GM18870 (cell line): Measurements from ENCODE around the gene NUAK1.
"Not testable (repeated sequence)": the region's sequence is repeated elsewhere in the genome, so short reads cannot be mapped to it uniquely, and the experiment has no call there.

ENCODE experiments used
- ATAC-seq: cut with Tn5 transposase; IDR thresholded peaks from one replicate; pipeline ENCODE4 v1.9.1; 2021; ENCODE audit warnings: moderate library complexity; ENCODE audit not compliant: unreplicated experiment

The NUAK1 gene

GRCh38 chr12:106035421-106035820, 103.3 kb downstream of the NUAK1 start:
- no peak for ATAC-seq

GRCh38 chr12:106034316-106034715, 104.4 kb downstream of the NUAK1 start:
- no peak for ATAC-seq

DNA sequence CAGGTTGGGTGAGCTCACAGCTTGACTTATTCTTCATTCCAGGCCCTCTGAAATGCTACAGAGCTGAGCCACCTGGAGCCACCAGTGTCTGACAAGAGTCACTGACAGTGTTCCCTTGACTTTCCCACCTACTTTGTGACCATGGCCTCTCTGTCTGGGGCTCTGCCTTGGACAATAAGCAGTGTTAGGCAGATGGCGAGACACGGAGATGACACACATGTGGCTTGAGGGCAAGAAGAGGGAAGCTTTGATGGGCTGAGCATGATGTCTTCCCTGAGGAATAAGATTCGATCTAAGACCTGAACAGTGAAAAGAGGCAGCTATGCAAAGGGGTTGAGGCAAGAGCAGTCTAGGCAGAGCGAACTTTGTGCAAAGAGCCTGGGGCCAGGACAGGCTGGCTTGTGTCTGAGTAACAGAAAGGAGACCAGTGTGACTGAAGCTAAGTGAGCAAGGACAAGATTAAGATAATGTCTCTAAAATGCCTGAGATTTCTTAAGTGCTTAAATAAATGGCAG, 105.5 kb downstream of the NUAK1 start:
- ATAC-seq, result no peak

- ATAC-seq, result no peak
Observed at GRCh38 chr12:106032623-106032925, 106.2 kb downstream of the NUAK1 start.

DNA sequence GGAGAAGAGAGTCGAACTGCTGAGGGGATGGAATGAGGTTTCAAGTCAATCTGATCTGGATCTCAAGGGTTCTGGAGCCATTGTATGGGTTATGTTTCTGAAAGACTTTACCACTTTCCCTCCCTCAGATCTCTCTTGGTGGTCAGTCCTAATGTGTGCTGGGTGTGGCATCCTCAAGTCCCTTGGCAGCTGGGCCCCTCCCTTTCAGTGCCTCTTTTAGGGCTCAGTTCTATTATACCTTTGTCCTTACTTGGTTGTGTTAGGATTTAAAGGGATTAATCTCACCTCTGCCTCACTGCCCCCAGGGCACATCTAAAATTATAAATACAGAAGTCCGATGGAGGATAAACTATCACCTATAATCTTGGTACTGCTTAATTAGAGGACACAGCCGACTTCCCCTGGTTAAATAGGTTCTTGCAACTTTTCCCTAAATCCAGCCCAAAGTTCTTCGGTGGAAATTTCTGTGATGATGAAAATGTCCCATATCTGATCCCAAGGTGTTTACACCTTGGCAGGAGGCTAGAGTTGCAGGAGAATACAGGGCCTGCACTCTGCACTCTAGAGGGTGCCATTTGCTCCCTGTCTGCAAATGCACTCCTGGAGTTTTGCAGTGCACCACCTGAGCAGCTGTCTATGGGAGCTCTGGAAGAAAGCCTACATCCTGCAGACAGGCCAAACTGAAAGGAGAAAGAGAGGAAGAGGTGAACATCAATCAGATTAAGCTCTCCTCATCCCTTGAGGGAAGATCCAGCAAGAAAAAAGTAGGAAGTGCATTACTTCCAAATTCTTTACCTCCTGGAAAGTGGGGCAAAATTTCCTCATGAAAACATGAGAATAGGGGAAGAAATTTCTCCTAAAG, 106.8 kb downstream of the NUAK1 start:
- no peak for ATAC-seq

GRCh38 chr12:106030210-106031071, 108.3 kb downstream of the NUAK1 start:
- ATAC-seq, result no peak

- ATAC-seq, result no peak
Observed at GRCh38 chr12:106029532-106029931, 109.2 kb downstream of the NUAK1 start.

GRCh38 chr12:106027911-106028310, 110.8 kb downstream of the NUAK1 start:
- ATAC-seq, result no peak

DNA sequence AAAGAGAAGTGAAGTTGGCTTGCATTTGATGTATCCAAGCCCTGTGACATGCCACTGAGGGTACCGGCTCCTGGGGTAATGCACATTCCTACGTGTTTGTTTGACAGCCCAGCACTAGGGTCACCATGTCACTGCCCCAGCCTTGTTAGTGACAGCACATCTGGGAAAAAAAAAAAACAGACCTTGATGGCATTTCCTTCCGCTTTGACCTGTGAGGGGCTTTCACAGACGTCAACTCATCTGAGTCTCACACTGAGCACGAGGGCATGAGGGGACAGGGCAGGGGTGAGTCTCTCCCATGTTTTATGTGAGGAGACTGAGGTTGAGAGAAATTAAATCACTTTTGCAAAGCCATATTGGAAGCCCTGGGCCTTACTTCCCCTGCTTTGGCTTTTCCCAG, 111.5 kb downstream of the NUAK1 start:
- no peak for ATAC-seq

GRCh38 chr12:106025129-106025528, 113.6 kb downstream of the NUAK1 start:
- no peak for ATAC-seq

DNA sequence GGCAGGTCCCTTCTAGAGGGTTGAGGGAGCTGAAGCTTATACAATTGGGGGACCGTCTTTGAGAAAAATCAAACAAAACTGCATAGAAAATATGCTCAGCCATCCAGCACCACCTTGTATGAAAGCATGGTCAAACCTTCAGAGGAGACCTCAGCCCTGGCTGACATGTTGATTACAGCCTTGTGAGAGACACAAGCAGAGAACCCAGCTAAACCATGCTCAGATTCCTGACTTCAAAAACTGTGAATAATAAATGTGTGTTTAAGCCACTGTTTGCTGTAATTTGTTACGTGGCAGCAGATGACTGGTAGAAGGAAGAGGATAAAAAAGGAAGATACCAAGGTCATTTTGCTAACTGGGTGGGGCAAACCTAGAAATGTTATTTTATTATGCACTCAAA, 115.7 kb downstream of the NUAK1 start:
- ATAC-seq, result no peak

DNA sequence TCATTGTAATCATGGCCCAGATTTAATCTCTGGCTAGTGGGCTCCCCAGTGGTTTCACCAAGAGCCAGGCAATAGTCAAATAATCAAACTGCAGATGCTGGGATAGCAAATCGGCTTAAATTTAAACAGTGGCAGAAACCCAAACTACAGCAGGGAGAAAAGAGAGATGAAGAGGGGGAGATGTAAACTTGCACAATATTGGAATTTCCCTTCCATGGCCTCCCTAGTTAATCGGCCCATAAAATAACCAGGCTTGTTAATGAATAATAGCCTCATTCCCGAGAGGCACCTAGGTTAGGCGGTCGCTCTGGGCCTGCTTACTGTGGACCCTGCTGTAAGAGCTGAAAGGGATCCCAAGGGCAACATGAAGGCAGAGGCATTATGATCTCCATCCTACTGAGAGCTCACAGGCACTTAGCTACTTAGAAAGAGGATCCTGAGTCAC, 116.2 kb downstream of the NUAK1 start:
- ATAC-seq, result no peak

DNA sequence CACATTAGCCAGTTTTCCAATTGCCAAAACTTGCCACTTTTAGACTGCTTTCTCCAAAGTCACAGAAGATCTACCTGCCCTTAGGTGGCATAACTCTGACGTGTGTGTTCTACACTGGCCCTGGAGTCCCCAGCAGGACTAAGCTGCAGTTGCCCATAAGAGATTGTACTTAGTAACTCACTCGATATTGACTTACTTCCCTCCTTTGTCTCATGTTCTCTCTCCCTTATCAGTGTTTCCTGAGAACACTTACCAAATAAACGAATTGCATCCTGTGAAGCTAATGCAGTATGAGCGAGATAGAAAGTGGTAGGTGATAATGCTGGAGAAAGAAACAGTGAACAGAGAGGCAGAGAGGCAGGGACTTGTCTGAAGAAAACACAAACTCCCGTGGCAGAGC, 117.2 kb downstream of the NUAK1 start:
- ATAC-seq, result no peak

DNA sequence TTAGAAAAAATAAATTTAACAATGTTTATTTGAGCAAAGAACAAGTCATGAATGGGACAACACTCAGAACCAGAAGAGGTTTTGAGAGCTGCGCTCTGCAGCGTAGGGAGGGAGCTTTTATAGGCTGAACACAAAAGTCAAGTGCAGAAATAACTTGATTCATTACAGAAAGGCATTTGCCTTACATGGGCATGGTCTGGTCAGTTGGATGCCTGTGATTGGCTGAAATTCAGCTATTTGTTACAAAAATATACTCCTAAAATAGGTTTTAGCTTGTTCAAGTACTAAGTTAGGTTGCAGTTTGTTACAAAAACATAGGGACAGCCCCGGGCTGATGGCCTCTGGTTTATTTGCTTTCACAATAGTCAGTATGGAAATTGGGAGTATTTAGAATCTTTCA, 118.0 kb downstream of the NUAK1 start:
- no peak for ATAC-seq

DNA sequence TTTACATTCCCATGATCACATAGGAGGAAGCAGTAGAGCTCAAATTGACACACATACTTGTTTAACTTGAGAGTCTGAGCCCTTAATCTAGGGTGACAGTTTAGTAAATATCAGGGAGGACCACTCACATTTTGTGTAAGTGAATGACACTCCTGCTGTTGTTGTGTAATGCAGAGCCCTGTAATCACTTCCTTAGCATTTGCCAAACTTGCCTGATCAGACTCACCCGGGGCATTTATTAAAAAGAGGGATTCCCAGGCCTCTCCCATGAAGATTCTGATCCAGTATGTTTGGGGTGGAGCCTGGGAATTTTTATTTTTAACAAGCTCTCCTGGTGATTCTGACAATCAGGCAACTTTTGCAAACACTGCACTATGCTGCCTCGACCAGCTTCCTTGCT, 119.6 kb downstream of the NUAK1 start:
- no peak for ATAC-seq

DNA sequence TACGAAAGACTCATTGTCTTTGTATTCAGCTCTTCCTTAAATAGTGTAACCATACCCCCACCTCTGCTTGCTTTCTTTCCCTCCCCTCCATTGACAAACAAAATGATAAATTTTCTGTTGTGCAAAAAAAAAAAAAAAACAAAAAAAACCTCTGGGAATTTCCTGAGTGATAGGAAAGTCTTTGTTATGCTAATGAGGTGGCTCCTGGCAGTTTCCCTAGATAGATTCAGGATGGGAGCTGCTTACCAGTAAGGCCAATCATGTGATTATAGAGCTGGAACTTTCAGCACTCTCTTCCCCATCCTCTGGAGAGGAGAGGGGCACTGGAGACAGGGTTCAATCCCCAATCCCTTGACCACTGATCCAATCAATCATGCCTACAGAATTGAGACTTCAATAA, 120.5 kb downstream of the NUAK1 start:
- ATAC-seq, result no peak

DNA sequence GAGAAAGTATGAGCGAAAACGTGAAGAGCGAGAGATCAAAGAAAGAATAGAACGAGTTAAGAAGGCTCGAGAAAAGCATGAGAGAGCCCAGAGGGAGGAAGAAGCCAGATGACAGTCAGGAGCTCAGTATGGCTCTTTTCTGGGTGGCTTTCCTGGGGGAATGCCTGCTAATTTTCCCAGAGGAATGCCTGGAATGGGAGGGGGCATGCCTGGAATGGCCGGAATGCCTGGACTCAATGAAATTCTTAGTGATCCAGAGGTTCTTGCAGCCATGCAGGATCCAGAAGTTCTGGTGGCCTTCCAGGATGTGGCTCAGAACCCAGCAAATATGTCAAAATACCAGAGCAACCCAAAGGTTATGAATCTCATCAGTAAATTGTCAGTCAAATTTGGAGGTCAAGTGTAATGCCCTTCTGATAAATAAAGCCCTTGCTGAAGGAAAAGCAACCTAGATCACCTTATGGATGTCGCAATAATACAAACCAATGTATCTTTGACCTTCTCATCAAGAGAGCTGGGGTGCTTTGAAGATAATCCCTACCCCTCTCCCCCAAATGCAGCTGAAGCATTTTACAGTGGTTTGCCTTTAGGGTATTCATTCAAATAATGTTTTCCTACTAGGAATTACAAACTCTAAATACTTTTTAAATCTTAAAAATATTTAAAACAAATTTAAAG, 122.0 kb downstream of the NUAK1 start:
- not testable (repeated sequence) for ATAC-seq

- ATAC-seq, result no peak
Observed at GRCh38 chr12:106015646-106016045, 123.1 kb downstream of the NUAK1 start.

- ATAC-seq, result no peak
Observed at GRCh38 chr12:106013941-106014340, 124.8 kb downstream of the NUAK1 start.
